Measurements from ENCODE around the gene TMEM184A. TPM values are rescaled to one million over a fixed set of nuclear protein-coding genes. Genes with fewer than 3 reads are reported as not detected.

The TMEM184A gene
- total RNA-seq, 6 experiments from 2014 or later = 15.1 to 32.8 (median 26.7) TPM

DNA sequence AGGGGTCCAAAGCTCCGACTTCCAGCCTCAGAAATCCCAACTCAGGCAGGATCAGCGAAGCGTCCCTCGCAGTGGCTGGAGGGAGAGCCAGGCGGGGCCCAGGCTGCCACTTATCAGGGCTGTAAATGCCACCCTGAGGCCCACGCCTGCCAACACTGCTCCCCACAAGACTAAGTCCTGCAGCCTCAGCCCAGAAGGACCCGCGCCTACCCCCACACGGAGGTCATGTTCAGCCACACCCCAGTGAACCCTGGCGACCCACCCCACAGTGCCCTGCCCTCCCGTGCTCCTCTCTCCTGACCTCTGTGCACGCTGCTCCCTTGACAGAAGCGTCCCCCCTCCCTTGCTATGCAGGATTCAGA lies 10.7 kb upstream of the TMEM184A start:
- Histone ChIP-seq H3K4me1 (peaks cover 0 to 10% (median 4%) of the 10 kb centered on the region in 4 donors), H3K36me3 (peaks cover 0 to 6% (median 0%) of the 10 kb centered on the region in 4 donors), H3K27me3 (no peaks in the 10 kb centered on the region), H3K4me3 (no peak overlapping the region), H3K27ac (no peak overlapping the region), H3K9me3 (no peaks in the 10 kb centered on the region)
- intact Hi-C loops (cut with DNase I) = no loop called here
- WGBS (ENCODE audit: insufficient coverage, low coverage, low lambda C conversion rate, missing lambda C conversion rate) = 91% methylated on average over 3 of the region's 13 CpGs
- DNase-seq (peak in 1 of 3 donors; percentile 42), ATAC-seq (no peak)
- no peak for TF ChIP-seq POLR2A (IDR thresholded peaks at IDR 0.05)
- TF ChIP-seq, protein P1, sequence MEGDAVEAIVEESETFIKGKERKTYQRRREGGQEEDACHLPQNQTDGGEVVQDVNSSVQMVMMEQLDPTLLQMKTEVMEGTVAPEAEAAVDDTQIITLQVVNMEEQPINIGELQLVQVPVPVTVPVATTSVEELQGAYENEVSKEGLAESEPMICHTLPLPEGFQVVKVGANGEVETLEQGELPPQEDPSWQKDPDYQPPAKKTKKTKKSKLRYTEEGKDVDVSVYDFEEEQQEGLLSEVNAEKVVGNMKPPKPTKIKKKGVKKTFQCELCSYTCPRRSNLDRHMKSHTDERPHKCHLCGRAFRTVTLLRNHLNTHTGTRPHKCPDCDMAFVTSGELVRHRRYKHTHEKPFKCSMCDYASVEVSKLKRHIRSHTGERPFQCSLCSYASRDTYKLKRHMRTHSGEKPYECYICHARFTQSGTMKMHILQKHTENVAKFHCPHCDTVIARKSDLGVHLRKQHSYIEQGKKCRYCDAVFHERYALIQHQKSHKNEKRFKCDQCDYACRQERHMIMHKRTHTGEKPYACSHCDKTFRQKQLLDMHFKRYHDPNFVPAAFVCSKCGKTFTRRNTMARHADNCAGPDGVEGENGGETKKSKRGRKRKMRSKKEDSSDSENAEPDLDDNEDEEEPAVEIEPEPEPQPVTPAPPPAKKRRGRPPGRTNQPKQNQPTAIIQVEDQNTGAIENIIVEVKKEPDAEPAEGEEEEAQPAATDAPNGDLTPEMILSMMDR (IDR thresholded peaks at IDR 0.05) = no peak

DNA sequence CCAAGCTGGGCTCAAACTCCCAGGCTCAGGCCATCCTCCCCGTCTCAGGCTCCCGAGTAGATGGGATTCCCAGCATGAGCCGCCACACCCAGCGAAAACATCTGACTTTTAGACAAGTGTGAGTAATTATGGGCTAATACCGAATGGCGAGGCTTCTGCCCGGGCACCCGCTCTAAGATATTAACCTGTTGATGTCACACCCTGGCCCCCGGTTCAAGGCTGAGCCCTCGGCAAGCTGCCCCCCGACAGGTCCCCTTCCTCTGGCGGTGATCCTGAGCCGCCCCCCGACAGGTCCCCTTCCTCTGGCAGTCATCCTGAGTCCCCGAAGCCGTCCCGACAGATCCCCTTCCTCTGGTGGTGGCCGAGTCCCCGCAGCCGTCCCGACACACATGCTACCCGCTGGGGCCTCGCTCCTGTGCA lies 8.6 kb upstream of the TMEM184A start:
- ATAC-seq (no peak), DNase-seq (peak in 2 of 3 donors; percentile 39)
- Histone ChIP-seq H3K4me3 (no peak overlapping the region), H3K9me3 (no peaks in the 10 kb centered on the region), H3K27ac (no peak overlapping the region), H3K27me3 (no peaks in the 10 kb centered on the region), H3K36me3 (peaks cover 0 to 6% (median 0%) of the 10 kb centered on the region in 4 donors), H3K4me1 (peaks cover 0 to 10% (median 4%) of the 10 kb centered on the region in 4 donors)
- WGBS (ENCODE audit: insufficient coverage, low coverage, low lambda C conversion rate, missing lambda C conversion rate) = 73% methylated on average over 8 of the region's 23 CpGs
- intact Hi-C loops (cut with DNase I) = no loop called here
- TF ChIP-seq POLR2A (IDR thresholded peaks at IDR 0.05) = no peak
- TF ChIP-seq, protein P1 (IDR thresholded peaks at IDR 0.05) = no peak

DNA sequence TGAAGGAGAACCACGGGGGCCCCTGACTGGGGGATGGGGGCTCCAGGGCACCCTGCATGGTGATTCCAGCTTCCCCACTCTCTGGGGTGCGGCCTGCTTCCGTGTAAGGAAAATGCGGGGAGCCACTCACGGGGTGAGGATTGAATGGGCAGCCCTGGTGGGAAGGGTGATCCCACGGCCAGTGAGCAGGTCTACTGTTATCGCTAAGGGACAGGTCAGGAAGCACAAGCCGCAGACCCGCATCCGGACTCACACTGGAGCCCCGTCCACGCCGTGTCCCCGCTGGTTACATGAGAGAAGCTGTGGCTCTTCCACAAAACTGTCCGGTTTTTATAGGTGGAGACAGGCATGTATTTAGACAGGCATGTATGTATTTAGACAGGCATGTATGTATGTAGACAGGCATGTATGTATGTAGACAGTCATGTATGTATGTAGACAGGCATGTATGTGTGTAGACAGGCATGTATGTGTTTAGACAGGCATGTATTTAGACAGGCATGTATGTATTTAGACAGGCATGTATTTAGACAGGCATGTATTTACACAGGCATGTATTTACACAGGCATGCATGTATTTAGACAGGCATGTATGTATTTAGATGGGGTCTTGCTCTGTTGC lies 8.1 kb upstream of the TMEM184A start:
- intact Hi-C loops (cut with DNase I) = no loop called here
- Histone ChIP-seq H3K4me3 (no peak overlapping the region), H3K9me3 (no peaks in the 10 kb centered on the region), H3K36me3 (peaks cover 0 to 6% (median 0%) of the 10 kb centered on the region in 4 donors), H3K27me3 (no peaks in the 10 kb centered on the region), H3K4me1 (peaks cover 0 to 8% (median 3%) of the 10 kb centered on the region in 4 donors), H3K27ac (no peak overlapping the region)
- no peak for TF ChIP-seq POLR2A (IDR thresholded peaks at IDR 0.05)
- TF ChIP-seq, protein P1 (IDR thresholded peaks at IDR 0.05) = no peak
- no peak for DNase-seq
- no peak for ATAC-seq
- 65% methylated on average over 5 of the region's 15 CpGs for WGBS (ENCODE audit: insufficient coverage, low coverage, low lambda C conversion rate, missing lambda C conversion rate)

DNA sequence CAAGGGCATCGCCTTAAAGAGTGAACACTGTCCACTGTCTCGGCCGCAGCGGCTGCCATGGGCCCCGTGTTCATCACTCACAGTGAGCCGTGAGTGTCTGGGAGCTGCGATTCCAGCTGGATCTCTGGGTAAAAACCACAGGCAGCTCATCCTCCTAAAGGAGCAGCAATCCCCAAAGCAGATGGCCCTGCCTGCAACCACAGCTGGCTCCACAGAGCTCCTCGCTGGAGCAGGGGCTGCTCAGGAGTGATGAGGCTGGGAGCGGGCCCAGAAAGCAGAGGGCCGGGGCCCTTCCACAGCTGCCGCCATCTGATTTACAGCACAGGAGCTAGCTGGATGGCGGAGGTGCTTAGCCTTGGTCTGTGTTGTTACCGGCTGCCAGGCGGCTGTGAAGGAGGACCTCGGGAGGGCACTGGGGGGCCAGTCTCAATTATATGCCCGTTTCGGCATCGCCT lies 6.6 kb upstream of the TMEM184A start:
- intact Hi-C loops (cut with DNase I) = no loop called here
- H3K27me3 ChIP-seq = no peaks in the 10 kb centered on the region
- H3K4me1 ChIP-seq = no peaks in the 10 kb centered on the region
- H3K36me3 ChIP-seq = peaks cover 0 to 6% (median 0%) of the 10 kb centered on the region in 4 donors
- no peak for ATAC-seq
- no peak overlapping the region for H3K27ac ChIP-seq
- TF ChIP-seq POLR2A (IDR thresholded peaks at IDR 0.05) = no peak
- TF ChIP-seq, protein P1 (IDR thresholded peaks at IDR 0.05) = no peak
- H3K4me3 ChIP-seq = no peak overlapping the region
- no peak for DNase-seq
- no peaks in the 10 kb centered on the region for H3K9me3 ChIP-seq
- 96% methylated on average over 5 of the region's 18 CpGs for WGBS (ENCODE audit: insufficient coverage, low coverage, low lambda C conversion rate, missing lambda C conversion rate)
